Measurements from ENCODE around the gene AP1M2. TPM values are rescaled to one million over a fixed set of nuclear protein-coding genes. Genes with fewer than 3 reads are reported as not detected.

The AP1M2 gene
- total and polyA plus RNA-seq, 2 donors (not counting 3 experiments of a cell fraction or from before 2014, with no cell fraction given): 0.19 TPM; not detected in 1

DNA sequence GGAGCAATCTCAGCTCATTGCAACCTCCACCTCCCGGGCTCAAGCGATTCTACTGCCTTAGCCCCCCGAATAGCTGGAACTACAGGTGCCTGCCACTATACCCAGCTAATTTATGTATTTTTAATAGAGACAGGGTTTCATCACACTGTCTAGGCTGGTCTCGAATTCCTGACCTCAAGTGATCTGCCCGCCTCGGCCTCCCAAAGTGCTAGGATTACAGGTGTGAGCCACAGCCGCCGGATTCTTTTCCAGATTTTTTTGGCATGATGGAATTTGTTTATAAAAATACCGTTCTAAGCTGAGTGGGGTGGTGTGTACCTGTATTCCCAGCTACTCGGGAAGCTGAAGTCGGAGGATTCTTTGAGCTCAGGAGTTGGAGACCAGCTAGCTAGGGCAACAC, 49.4 kb downstream of the AP1M2 start:
- DNase-seq (ENCODE audit: low read depth, low spot score) (no peak), FAIRE-seq (no peak)
- Histone ChIP-seq H3K4me1 (ENCODE audit: control insufficient read depth, extremely low read depth, insufficient read depth, low read length) (no peaks in the 10 kb centered on the region), H3K9me1 (replicated peaks; ENCODE audit: control insufficient read depth, extremely low read depth, insufficient read depth, low read length) (no peaks in the 10 kb centered on the region), H3K4me3 (replicated peaks in 1 of 3; ENCODE audit: insufficient read depth in 1 of 3, low read depth in 1 of 3, low read length in 3 of 3) (no peak overlapping the region), H3K36me3 (ENCODE audit: control insufficient read depth in 2 of 2, extremely low read depth in 1 of 2, insufficient read depth in 2 of 2, low read length in 2 of 2) (no peaks in the 10 kb centered on the region), H3K9me3 (replicated peaks; ENCODE audit: control insufficient read depth, insufficient read depth, low read length) (no peaks in the 10 kb centered on the region), H2AFZ (ENCODE audit: low read depth, low read length) (no peak overlapping the region), H3K27ac (ENCODE audit: insufficient read depth, low read depth, low read length) (no peak overlapping the region), H4K20me1 (replicated peaks; ENCODE audit: control insufficient read depth, extremely low read depth, insufficient read depth, low read length) (no peaks in the 10 kb centered on the region), H3K79me2 (ENCODE audit: control insufficient read depth, insufficient read depth, low read length) (no peaks in the 10 kb centered on the region), H3K4me2 (ENCODE audit: insufficient read depth, low read length) (no peak overlapping the region), H3K27me3 (ENCODE audit: control insufficient read depth in 2 of 2, insufficient read depth in 2 of 2, low read length in 2 of 2) (peaks cover 0 to 2% of the 10 kb centered on the region in 2 experiments), H3K9ac (replicated peaks; ENCODE audit: extremely low read depth, insufficient read depth, low read length) (no peak overlapping the region)
- TF ChIP-seq EZH2 (IDR thresholded peaks at IDR 0.05; ENCODE audit: borderline replicate concordance, low read depth, low read length, severe bottlenecking) (no peak), FOS (IDR thresholded peaks at IDR 0.05; ENCODE audit: borderline replicate concordance, insufficient read depth, low read length) (no peak), POLR2AphosphoS5 (IDR thresholded peaks at IDR 0.05; ENCODE audit: insufficient read depth, low read depth, low read length) (no peak), MYC (IDR thresholded peaks at IDR 0.05; ENCODE audit: low read depth, low read length) (no peak), POLR2A (IDR thresholded peaks at IDR 0.05; ENCODE audit: low read depth, low read length) (no peak), JUN (IDR thresholded peaks at IDR 0.05; ENCODE audit: borderline replicate concordance, insufficient read depth, insufficient read length, low read depth) (no peak)
- TF ChIP-seq, protein P1, sequence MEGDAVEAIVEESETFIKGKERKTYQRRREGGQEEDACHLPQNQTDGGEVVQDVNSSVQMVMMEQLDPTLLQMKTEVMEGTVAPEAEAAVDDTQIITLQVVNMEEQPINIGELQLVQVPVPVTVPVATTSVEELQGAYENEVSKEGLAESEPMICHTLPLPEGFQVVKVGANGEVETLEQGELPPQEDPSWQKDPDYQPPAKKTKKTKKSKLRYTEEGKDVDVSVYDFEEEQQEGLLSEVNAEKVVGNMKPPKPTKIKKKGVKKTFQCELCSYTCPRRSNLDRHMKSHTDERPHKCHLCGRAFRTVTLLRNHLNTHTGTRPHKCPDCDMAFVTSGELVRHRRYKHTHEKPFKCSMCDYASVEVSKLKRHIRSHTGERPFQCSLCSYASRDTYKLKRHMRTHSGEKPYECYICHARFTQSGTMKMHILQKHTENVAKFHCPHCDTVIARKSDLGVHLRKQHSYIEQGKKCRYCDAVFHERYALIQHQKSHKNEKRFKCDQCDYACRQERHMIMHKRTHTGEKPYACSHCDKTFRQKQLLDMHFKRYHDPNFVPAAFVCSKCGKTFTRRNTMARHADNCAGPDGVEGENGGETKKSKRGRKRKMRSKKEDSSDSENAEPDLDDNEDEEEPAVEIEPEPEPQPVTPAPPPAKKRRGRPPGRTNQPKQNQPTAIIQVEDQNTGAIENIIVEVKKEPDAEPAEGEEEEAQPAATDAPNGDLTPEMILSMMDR (IDR thresholded peaks at IDR 0.05; ENCODE audit: extremely low read depth in 1 of 2, insufficient read depth in 1 of 2, low read depth in 1 of 2, low read length in 2 of 2): no peak
- TF ChIP-seq, protein P2, sequence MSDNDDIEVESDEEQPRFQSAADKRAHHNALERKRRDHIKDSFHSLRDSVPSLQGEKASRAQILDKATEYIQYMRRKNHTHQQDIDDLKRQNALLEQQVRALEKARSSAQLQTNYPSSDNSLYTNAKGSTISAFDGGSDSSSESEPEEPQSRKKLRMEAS (IDR thresholded peaks at IDR 0.05; ENCODE audit: insufficient read depth, insufficient read length): no peak
- ChIA-PET CTCF (interaction anchor here (0.7 to 1.3 kb wide), 5 partner anchors 10 to 162 kb away, joined by 3 to 9 read pairs (median 4); no protein-coding TSS in a partner anchor), POLR2A (no interaction called here)
- BruUV-seq (replicated peaks): no TSS peak
- dilution Hi-C loops (cut with MboI; ENCODE audit: extremely low pct_ligation_motif_present, low sequenced_read_pairs): no loop called here
- intact Hi-C loops (cut with micrococcal nuclease): no loop called here

Data from endothelial cell of umbilical vein (primary cell).